Ishikawa (cell line): ENCODE results near the gene NECTIN1.

Source experiments
- CREB1 ChIP-seq: IDR thresholded peaks from 2 replicates; pipeline ENCODE4 v1.6.1; 2012; ENCODE audit warnings: low read depth
- EP300 ChIP-seq: IDR thresholded peaks from 2 replicates; pipeline ENCODE4 v1.6.1; 2012; ENCODE audit warnings: borderline replicate concordance
- MAX ChIP-seq: IDR thresholded peaks from 2 replicates; pipeline ENCODE4 v1.6.1; 2012
- REST ChIP-seq: IDR thresholded peaks from 2 replicates; pipeline ENCODE4 v1.6.1; 2012; ENCODE audit warnings: low read depth, mild to moderate bottlenecking
- TEAD4 ChIP-seq: IDR thresholded peaks from 2 replicates; pipeline ENCODE4 v1.6.1; 2012

GRCh38 chr11:119634301-119634700 is 94.7 kb downstream of the NECTIN1 start:
- TF ChIP-seq EP300, result no peak
- no peak for TF ChIP-seq REST
- no peak for TF ChIP-seq TEAD4
- no peak for TF ChIP-seq MAX
- TF ChIP-seq CREB1, result no peak
